Mesendoderm (in vitro differentiated cells): ENCODE measurements around the gene POC1A.

Source experiments
- DNase-seq: peaks from one replicate; pipeline ENCODE4 v3.0.0; 2013
- H2AK5ac ChIP-seq: 2 replicates; pipeline ENCODE4 v1.6.1; 2013; ENCODE audit warnings: low read length, inconsistent platforms
- H2BK120ac ChIP-seq: 2 replicates; pipeline ENCODE4 v1.6.1; 2013; ENCODE audit warnings: low read depth, mild to moderate bottlenecking, low read length, moderate library complexity, mixed read lengths
- H2BK15ac ChIP-seq: replicated peaks from 2 replicates; pipeline ENCODE4 v1.6.1; 2013; ENCODE audit warnings: low read depth, mild to moderate bottlenecking, moderate library complexity
- H2BK5ac ChIP-seq: 2 replicates; pipeline ENCODE4 v1.6.1; 2013; ENCODE audit warnings: low read length, inconsistent platforms
- H3K18ac ChIP-seq: 2 replicates; pipeline ENCODE4 v1.6.1; 2013; ENCODE audit warnings: mild to moderate bottlenecking, low read length, mixed read lengths
- H3K23ac ChIP-seq: one replicate; pipeline ENCODE4 v1.6.1; 2013; ENCODE audit warnings: low read length
- H3K27ac ChIP-seq: 2 replicates; pipeline ENCODE4 v1.5.1; 2013; ENCODE audit warnings: low read depth, mild to moderate bottlenecking, inconsistent platforms, low read length, moderate library complexity
- H3K27me3 ChIP-seq: 2 replicates; pipeline ENCODE4 v1.6.1; 2013; ENCODE audit warnings: low read length, control low read depth, mild to moderate bottlenecking, inconsistent platforms; ENCODE audit not compliant: insufficient read depth, poor library complexity
- H3K36me3 ChIP-seq: 2 replicates; pipeline ENCODE4 v1.6.1; 2013; ENCODE audit warnings: low read length, inconsistent platforms; ENCODE audit not compliant: control insufficient read depth, insufficient read depth
- H3K4ac ChIP-seq: one replicate; pipeline ENCODE4 v1.6.1; 2013; ENCODE audit warnings: low read depth, mild to moderate bottlenecking, low read length, moderate library complexity
- H3K4me1 ChIP-seq: 2 replicates; pipeline ENCODE4 v1.6.1; 2013; ENCODE audit warnings: low read depth, low read length, inconsistent platforms; ENCODE audit not compliant: control insufficient read depth
- H3K4me2 ChIP-seq: 2 replicates; pipeline ENCODE4 v1.6.1; 2013; ENCODE audit warnings: low read length
- H3K4me3 ChIP-seq: 2 replicates; pipeline ENCODE4 v1.5.1; 2013; ENCODE audit warnings: mild to moderate bottlenecking, low read length
- H3K56ac ChIP-seq: one replicate; pipeline ENCODE4 v1.6.1; 2013; ENCODE audit warnings: low read length
- H3K79me1 ChIP-seq: 2 replicates; pipeline ENCODE4 v1.6.1; 2013; ENCODE audit warnings: low read length, inconsistent platforms
- H3K79me2 ChIP-seq: 2 replicates; pipeline ENCODE4 v1.6.1; 2013; ENCODE audit warnings: mild to moderate bottlenecking, low read length; ENCODE audit not compliant: control insufficient read depth, insufficient read depth
- H3K9ac ChIP-seq: 2 replicates; pipeline ENCODE4 v1.6.1; 2013; ENCODE audit warnings: low read length, inconsistent platforms
- H4K5ac ChIP-seq: one replicate; pipeline ENCODE4 v1.6.1; 2013; ENCODE audit warnings: low read length
- H4K8ac ChIP-seq: one replicate; pipeline ENCODE4 v1.6.1; 2013; ENCODE audit warnings: low read depth, mild to moderate bottlenecking, control low read depth, low read length, moderate library complexity
- WGBS: extraction: QIAGEN DNeasy Blood & Tissue Kit; methylation state at CpG from one replicate; pipeline ENCODE4 v1.1.7; 2013; ENCODE audit warnings: low lambda C conversion rate, missing lambda C conversion rate; ENCODE audit not compliant: insufficient coverage; ENCODE audit errors: extremely low coverage; 5-methylcytosine and 5-hydroxymethylcytosine counted together

POC1A gene

GRCh38 chr3:52194485-52195290 is 40.5 kb upstream of the POC1A start:
- H3K23ac ChIP-seq: no peak overlapping the region
- H3K27me3 ChIP-seq: no peaks in the 10 kb centered on the region
- peaks cover 3% of the 10 kb centered on the region for H3K79me2 ChIP-seq
- no peak overlapping the region for H3K18ac ChIP-seq
- H3K4me3 ChIP-seq: no peak overlapping the region
- no peak overlapping the region for H3K4ac ChIP-seq
- H2AK5ac ChIP-seq: no peak overlapping the region
- no peak overlapping the region for H3K27ac ChIP-seq
- WGBS: no CpG with 5 or more reads among the region's 14 CpGs
- H3K79me1 ChIP-seq: peaks cover 7% of the 10 kb centered on the region
- no peak overlapping the region for H2BK5ac ChIP-seq
- H3K4me2 ChIP-seq: no peak overlapping the region
- H2BK120ac ChIP-seq: no peak overlapping the region
- no peak overlapping the region for H4K5ac ChIP-seq
- H3K9ac ChIP-seq: no peak overlapping the region
- no peak overlapping the region for H3K56ac ChIP-seq
- no peaks in the 10 kb centered on the region for H3K4me1 ChIP-seq
- no peak overlapping the region for H2BK15ac ChIP-seq
- H4K8ac ChIP-seq: no peak overlapping the region
- no peak for DNase-seq
- H3K36me3 ChIP-seq: no peaks in the 10 kb centered on the region

- H3K18ac ChIP-seq: no peak overlapping the region
- H3K79me1 ChIP-seq: no peaks in the 10 kb centered on the region
- no peak overlapping the region for H3K4me3 ChIP-seq
- no peaks in the 10 kb centered on the region for H3K27me3 ChIP-seq
- H3K4me2 ChIP-seq: no peak overlapping the region
- no peak overlapping the region for H3K27ac ChIP-seq
- H2BK120ac ChIP-seq: no peak overlapping the region
- H2BK5ac ChIP-seq: no peak overlapping the region
- no peak overlapping the region for H4K8ac ChIP-seq
- no peak for DNase-seq
- H3K9ac ChIP-seq: no peak overlapping the region
- H2BK15ac ChIP-seq: no peak overlapping the region
- no peaks in the 10 kb centered on the region for H3K79me2 ChIP-seq
- H3K4ac ChIP-seq: no peak overlapping the region
- H3K56ac ChIP-seq: no peak overlapping the region
- no peaks in the 10 kb centered on the region for H3K4me1 ChIP-seq
- H3K23ac ChIP-seq: no peak overlapping the region
- H2AK5ac ChIP-seq: no peak overlapping the region
- no CpG with 5 or more reads among the region's 18 CpGs for WGBS
- no peak overlapping the region for H4K5ac ChIP-seq
- H3K36me3 ChIP-seq: no peaks in the 10 kb centered on the region
Measured at GRCh38 chr3:52193065-52193464, 38.8 kb upstream of the POC1A start.

GRCh38 chr3:52191663-52192062 is 37.4 kb upstream of the POC1A start:
- Histone ChIP-seq H4K5ac (no peak overlapping the region), H3K23ac (no peak overlapping the region), H3K4ac (no peak overlapping the region), H2BK5ac (no peak overlapping the region), H3K36me3 (no peaks in the 10 kb centered on the region), H3K4me1 (no peaks in the 10 kb centered on the region), H2BK15ac (no peak overlapping the region), H3K18ac (no peak overlapping the region), H3K4me3 (no peak overlapping the region), H3K27me3 (no peaks in the 10 kb centered on the region), H3K27ac (no peak overlapping the region), H4K8ac (no peak overlapping the region), H2AK5ac (no peak overlapping the region), H3K56ac (no peak overlapping the region), H2BK120ac (no peak overlapping the region), H3K9ac (no peak overlapping the region), H3K79me1 (no peaks in the 10 kb centered on the region), H3K79me2 (no peaks in the 10 kb centered on the region), H3K4me2 (no peak overlapping the region)
- DNase-seq: no peak
- no CpG with 5 or more reads among the region's 4 CpGs for WGBS

- no peaks in the 10 kb centered on the region for H3K79me2 ChIP-seq
- no peak overlapping the region for H3K27ac ChIP-seq
- no peak overlapping the region for H2BK120ac ChIP-seq
- H4K8ac ChIP-seq: no peak overlapping the region
- no peak overlapping the region for H3K18ac ChIP-seq
- H3K56ac ChIP-seq: no peak overlapping the region
- H2BK5ac ChIP-seq: no peak overlapping the region
- no CpG with 5 or more reads among the region's 9 CpGs for WGBS
- H3K4ac ChIP-seq: no peak overlapping the region
- H3K4me2 ChIP-seq: no peak overlapping the region
- no peak overlapping the region for H4K5ac ChIP-seq
- no peaks in the 10 kb centered on the region for H3K79me1 ChIP-seq
- no peak for DNase-seq
- H2AK5ac ChIP-seq: no peak overlapping the region
- no peaks in the 10 kb centered on the region for H3K36me3 ChIP-seq
- H3K27me3 ChIP-seq: no peaks in the 10 kb centered on the region
- no peak overlapping the region for H3K9ac ChIP-seq
- H3K4me3 ChIP-seq: no peak overlapping the region
- no peaks in the 10 kb centered on the region for H3K4me1 ChIP-seq
- H2BK15ac ChIP-seq: no peak overlapping the region
- no peak overlapping the region for H3K23ac ChIP-seq
Measured at GRCh38 chr3:52190294-52191074, 36.3 kb upstream of the POC1A start.

GRCh38 chr3:52188556-52188955 is 34.3 kb upstream of the POC1A start:
- peak; percentile 28 for DNase-seq
- H3K9ac ChIP-seq: no peak overlapping the region
- no CpG with 5 or more reads among the region's 1 CpG for WGBS

More at GRCh38 chr3:52188556-52188955, 34.3 kb upstream of the POC1A start:
- H3K79me2 ChIP-seq: no peaks in the 10 kb centered on the region
- H2AK5ac ChIP-seq: no peak overlapping the region
- no peak overlapping the region for H3K4me2 ChIP-seq
- H3K27ac ChIP-seq: no peak overlapping the region
- H2BK15ac ChIP-seq: no peak overlapping the region
- H3K56ac ChIP-seq: no peak overlapping the region
- H3K79me1 ChIP-seq: no peaks in the 10 kb centered on the region
- no peak overlapping the region for H4K8ac ChIP-seq
- no peak overlapping the region for H2BK5ac ChIP-seq
- no peaks in the 10 kb centered on the region for H3K4me1 ChIP-seq
- no peak overlapping the region for H2BK120ac ChIP-seq
- no peak overlapping the region for H3K23ac ChIP-seq
- no peaks in the 10 kb centered on the region for H3K36me3 ChIP-seq
- no peak overlapping the region for H3K4ac ChIP-seq
- no peak overlapping the region for H4K5ac ChIP-seq
- no peak overlapping the region for H3K4me3 ChIP-seq
- no peak overlapping the region for H3K18ac ChIP-seq
- H3K27me3 ChIP-seq: no peaks in the 10 kb centered on the region
